Fibroblast of skin of back (primary cell): ENCODE results near the gene TAAR8.
A peak's percentile ranks its signal among the peaks of the same experiment; 100 is the strongest.
"Not testable (repeated sequence)": the region's sequence is repeated elsewhere in the genome, so short reads cannot be mapped to it uniquely, and the experiment has no call there.

ENCODE experiments used
- DNase-seq: peaks from one replicate; pipeline ENCODE4 v3.0.0-alpha.2; 2013

TAAR8 gene

DNA sequence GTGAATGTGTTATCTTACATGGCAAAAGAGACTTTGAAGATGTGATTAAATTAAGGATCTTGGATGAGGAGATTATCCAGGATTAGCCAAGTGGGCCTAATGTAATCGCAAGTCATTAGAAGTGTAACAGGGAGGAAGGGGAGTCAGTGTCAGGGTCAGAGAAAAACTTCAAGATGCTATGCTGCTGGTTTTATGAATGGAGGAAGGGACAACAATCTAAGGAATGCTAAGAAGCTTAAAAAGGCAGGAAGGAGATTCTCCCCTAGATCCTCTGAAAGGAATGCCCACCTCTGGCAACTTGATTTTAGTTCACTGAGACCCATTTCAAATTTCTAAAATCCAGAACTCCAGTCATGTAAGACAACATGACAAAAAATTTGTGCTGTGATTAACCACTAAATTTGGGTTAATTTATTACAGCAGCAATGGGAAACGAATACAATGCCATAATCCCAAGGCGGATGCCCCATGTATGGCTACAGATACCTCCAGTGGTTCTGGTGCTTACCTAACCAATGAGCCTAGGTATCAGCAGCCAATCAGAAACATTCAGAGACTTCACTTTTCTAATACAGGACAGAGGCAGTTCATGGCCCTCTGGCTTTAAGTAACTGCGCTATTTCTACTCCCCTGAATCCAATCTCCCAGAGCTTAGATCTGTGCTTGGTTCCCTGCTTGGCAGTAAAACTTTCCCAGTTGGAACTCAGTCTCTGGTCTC lies 3.6 kb upstream of the TAAR8 start:
- DNase-seq, result no peak

- no peak for DNase-seq
These were observed 1.3 kb upstream of the TAAR8 start for GRCh38 chr6:132551214-132551613.

DNA sequence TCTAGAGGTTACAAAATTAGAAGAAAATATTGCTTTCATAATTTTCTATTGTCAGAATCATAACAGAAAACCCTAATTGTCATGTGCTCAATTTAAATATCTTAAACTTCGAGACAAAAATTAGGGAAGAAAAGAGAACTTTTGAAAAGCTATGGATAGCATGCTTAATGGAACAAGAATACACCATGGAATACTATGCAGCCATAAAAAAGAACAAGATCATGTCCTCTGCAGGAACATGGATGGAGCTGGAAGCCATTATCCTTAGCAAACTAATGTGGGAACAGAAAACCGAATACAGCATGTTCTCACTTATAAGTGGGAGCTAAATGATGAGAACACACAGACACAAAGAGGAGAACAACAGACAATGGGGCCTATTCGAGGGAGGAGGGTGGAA lies 7.6 kb downstream of the TAAR8 start:
- DNase-seq, result not testable (repeated sequence)

DNA sequence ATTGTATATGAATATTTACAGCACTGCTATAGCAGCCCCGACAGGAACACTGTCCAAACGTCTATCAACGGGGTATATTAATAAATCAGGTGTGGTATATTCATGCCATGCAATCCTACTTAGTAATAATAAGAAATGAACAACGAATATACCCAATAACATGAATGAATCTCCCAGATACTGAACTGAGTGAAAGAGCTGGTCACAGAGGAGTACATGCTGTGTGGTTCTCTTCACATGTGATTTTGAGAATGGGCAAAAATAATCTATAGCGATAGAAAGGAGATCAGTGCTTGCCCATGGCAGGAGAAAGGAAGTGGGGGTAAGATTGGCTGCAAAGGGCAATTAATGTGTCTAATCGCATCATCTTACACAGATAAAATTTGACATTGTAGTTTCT lies 13.9 kb downstream of the TAAR8 start:
- no peak for DNase-seq

GRCh38 chr6:132567566-132567965 lies 15.1 kb downstream of the TAAR8 start:
- no peak for DNase-seq

DNA sequence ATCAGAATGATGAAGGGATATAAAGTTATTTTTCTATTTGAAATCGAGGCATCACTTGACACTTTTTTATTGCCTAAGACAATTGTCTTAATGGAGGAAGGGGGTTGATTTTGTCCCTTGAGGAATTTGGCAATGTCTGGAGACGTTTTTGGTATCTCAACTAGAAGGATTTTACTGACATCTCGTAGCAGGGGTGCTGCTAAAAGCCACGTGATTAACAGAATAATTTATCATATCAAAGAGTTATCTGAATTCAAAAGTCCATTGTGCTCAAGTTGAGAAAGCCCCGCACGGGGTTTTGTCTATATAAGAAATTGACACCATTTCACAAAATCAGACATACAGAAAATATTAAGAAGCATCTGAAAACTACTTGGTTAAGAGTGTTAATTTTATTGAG lies 16.1 kb downstream of the TAAR8 start:
- DNase-seq, result no peak

GRCh38 chr6:132569170-132569569 lies 16.7 kb downstream of the TAAR8 start:
- no peak for DNase-seq

GRCh38 chr6:132570221-132570777 lies 17.8 kb downstream of the TAAR8 start, which contains the start of gene TAAR6:
Gene TAAR6 (plus strand): TSS chr6:132570322. CDS start chr6:132570322, 0 bp downstream.
- DNase-seq, result no peak

DNA sequence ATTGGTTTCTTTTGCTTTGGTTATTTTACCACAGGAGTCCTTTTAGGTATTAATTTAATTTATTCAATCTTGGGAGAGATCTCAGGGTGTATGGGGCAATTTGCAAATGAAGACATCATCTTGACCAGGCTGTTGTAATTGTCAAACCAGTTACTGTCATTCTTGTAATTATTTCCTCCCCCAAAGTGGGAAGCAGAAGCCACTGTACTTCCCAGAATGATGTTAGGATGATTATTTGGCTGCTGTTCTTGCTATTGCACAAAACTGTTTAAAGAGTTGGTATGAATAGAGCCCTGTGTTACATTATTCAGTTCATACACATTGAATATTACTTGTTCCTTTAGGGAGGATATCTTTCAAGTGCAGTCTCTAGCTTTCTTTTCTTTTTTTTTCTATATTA lies 19.3 kb downstream of the TAAR8 start:
- no peak for DNase-seq

- DNase-seq, result no peak
These were observed 32.2 kb downstream of the TAAR8 start for GRCh38 chr6:132584698-132585097.

DNA sequence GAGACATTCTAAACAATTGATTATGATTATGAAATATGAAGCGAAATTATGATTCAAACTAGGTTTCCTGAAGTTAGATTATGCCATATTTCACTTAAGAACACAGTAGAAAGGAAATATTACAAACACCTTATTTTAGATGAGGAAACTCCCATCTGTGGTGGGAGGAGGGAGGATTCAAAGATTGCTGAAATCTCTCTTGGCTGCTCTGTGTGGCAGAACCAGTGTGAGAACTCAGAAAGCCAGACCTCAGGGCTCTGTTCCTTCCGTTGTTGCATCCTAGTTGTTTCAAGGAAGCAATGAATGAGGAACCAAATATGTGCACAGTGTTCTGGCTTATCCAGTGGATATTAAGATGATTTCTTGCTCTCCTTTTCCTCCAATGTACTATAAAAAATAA lies 35.0 kb downstream of the TAAR8 start:
- no peak for DNase-seq

DNA sequence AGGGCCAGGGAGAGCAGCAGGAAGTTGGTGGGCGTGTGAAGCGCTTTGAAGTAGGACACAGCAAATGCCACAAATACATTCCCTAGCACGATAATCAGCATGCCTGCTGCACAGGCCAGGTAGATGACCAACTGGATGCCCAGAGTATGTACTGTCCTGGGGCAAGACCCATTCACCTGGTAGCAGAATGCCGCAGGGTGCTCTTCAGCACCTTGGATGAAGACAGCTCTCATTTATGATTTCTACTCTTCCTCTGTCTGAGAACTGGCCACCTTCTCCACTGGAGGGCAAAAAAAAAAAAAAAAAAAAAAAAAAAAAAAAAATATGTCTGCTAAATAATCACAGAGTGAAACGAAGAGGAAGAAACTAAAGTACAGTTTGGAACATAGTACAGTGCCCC lies 37.0 kb downstream of the TAAR8 start, which contains the start of gene TAAR5:
Gene TAAR5 (minus strand): TSS at position 288 of the 400 bp plus-strand sequence. CDS start 55 bp downstream, at position 233.
- DNase-seq, result no peak

- DNase-seq, result no peak
These were observed 37.9 kb downstream of the TAAR8 start for GRCh38 chr6:132590362-132590761.

DNA sequence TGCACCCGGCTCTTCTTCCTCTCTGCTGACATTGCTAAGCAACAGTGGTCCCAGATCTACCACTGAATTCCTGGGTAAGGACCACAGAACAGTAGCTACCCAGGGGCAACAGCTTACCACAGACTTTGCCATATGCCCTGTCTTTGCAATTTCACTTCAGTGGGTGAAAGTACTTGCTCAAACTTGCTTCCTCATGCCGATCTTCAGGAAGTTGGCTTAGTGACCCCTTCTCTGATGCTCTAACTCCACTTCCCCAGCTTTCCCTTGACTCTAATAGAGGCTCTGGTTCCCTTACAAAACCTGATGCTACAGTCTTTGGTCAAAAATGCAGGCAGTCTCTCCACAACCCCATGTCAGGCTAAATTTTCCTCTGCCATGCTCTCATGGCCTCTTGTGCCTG lies 40.4 kb downstream of the TAAR8 start:
- no peak for DNase-seq

- DNase-seq, result no peak
These were observed 43.7 kb downstream of the TAAR8 start for GRCh38 chr6:132596201-132596600.

GRCh38 chr6:132598473-132598872 lies 46.0 kb downstream of the TAAR8 start:
- DNase-seq, result peak; percentile 2

DNA sequence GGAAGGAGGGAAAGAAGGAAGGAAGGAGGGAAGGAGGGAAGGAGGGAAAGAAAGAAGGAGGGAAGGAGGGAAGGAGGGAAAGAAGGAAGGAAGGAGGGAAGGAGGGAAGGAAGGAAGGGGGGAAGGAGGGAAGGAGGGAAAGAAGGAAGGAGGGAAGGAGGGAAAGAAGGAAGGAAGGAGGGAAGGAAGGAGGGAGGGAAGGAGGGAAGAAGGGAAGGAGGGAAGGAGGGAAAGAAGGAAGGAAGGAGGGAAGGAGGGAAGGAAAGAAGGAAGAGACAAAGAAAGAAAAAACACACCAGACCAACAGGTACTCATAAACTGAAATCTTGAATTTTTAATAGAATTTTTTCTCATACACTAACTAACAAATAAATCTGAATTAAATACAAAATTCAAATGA lies 48.4 kb downstream of the TAAR8 start:
- not testable (repeated sequence) for DNase-seq
